Left ventricle myocardium inferior (tissue), 1 donor: Measurements from ENCODE around the gene CCDC85A. TPM values are rescaled to one million over a fixed set of nuclear protein-coding genes. Genes with fewer than 3 reads are reported as not detected.

Experiments
- DNase-seq: peaks from one replicate; pipeline ENCODE4 v3.0.0-alpha.2; 2020
- H3K27ac ChIP-seq: fragments of 200-600 bp; replicated peaks from 2 replicates; pipeline ENCODE4 v1.8.0; 2021
- H3K27me3 ChIP-seq: fragments of 200-600 bp; 2 replicates; pipeline ENCODE4 v1.8.0; 2021; ENCODE audit warnings: low read depth
- H3K36me3 ChIP-seq: fragments of 200-600 bp; 2 replicates; pipeline ENCODE4 v1.8.0; 2021
- H3K4me1 ChIP-seq: fragments of 200-600 bp; 2 replicates; pipeline ENCODE4 v1.8.0; 2021
- H3K4me3 ChIP-seq: fragments of 200-600 bp; 2 replicates; pipeline ENCODE4 v1.8.0; 2021; ENCODE audit warnings: mild to moderate bottlenecking, moderate library complexity
- H3K9me3 ChIP-seq: fragments of 200-600 bp; replicated peaks from 2 replicates; pipeline ENCODE4 v1.8.0; 2021
- CTCF ChIP-seq: fragments of 200-600 bp; IDR thresholded peaks from 2 replicates; pipeline ENCODE4 v1.8.0; 2021; ENCODE audit warnings: antibody characterized with exemption, mild to moderate bottlenecking, borderline replicate concordance
- intact Hi-C: fragments of 100-400 bp; cut with micrococcal nuclease; formaldehyde crosslinking; loops from one replicate; pipeline ENCODE4 v1.11.0; 2022
- total RNA-seq: library from RNA; stranded (reverse); fragmentation: NEBNext Ultra II Directional; extraction: Animal tissue kit (Norgen Biotek cat#: 25700); gene quantifications from one replicate; pipeline ENCODE4 v1.2.1, GENCODE V29; 2021
- donor health status: DM: no; HTN: yes; CAD: no; lungs with severe emphysema.

Gene CCDC85A
- total RNA-seq, 1 donor from 2014 or later, result 4.4 TPM

GRCh38 chr2:56382466-56382865, 198.7 kb downstream of the CCDC85A start:
- no peak for TF ChIP-seq CTCF
- peaks cover 5% of the 10 kb centered on the region for H3K36me3 ChIP-seq
- H3K4me1 ChIP-seq, result no peaks in the 10 kb centered on the region
- H3K27ac ChIP-seq, result no peak overlapping the region
- no peak for DNase-seq
- H3K4me3 ChIP-seq, result no peak overlapping the region
- H3K27me3 ChIP-seq, result no peaks in the 10 kb centered on the region
- intact Hi-C loops, result no loop called here
- H3K9me3 ChIP-seq, result no peaks in the 10 kb centered on the region

GRCh38 chr2:56386657-56387056, 202.9 kb downstream of the CCDC85A start:
- Histone ChIP-seq H3K27me3 (no peaks in the 10 kb centered on the region), H3K9me3 (no peaks in the 10 kb centered on the region), H3K36me3 (peaks cover 5% of the 10 kb centered on the region), H3K27ac (no peak overlapping the region), H3K4me3 (no peak overlapping the region), H3K4me1 (no peaks in the 10 kb centered on the region)
- intact Hi-C loops, result no loop called here
- no peak for TF ChIP-seq CTCF
- no peak for DNase-seq

GRCh38 chr2:56390644-56391043, 206.9 kb downstream of the CCDC85A start:
- Histone ChIP-seq H3K27me3 (no peaks in the 10 kb centered on the region), H3K27ac (no peak overlapping the region), H3K4me1 (no peaks in the 10 kb centered on the region), H3K4me3 (no peak overlapping the region), H3K9me3 (no peaks in the 10 kb centered on the region), H3K36me3 (no peaks in the 10 kb centered on the region)
- no peak for DNase-seq
- intact Hi-C loops, result no loop called here
- TF ChIP-seq CTCF, result no peak

- intact Hi-C loops, result no loop called here
- TF ChIP-seq CTCF, result no peak
- no peak for DNase-seq
Measured at GRCh38 chr2:56410140-56410539, 226.3 kb downstream of the CCDC85A start.

GRCh38 chr2:56416500-56417176, 232.8 kb downstream of the CCDC85A start:
- Histone ChIP-seq H3K27me3 (no peaks in the 10 kb centered on the region), H3K9me3 (peaks cover 4% of the 10 kb centered on the region), H3K27ac (no peak overlapping the region), H3K4me3 (no peak overlapping the region), H3K36me3 (no peaks in the 10 kb centered on the region), H3K4me1 (no peaks in the 10 kb centered on the region)
- intact Hi-C loops, result no loop called here
- no peak for TF ChIP-seq CTCF
- DNase-seq, result no peak

More at GRCh38 chr2:56410140-56410539, 226.3 kb downstream of the CCDC85A start:
- Histone ChIP-seq H3K36me3 (no peaks in the 10 kb centered on the region), H3K9me3 (no peaks in the 10 kb centered on the region), H3K4me1 (no peaks in the 10 kb centered on the region), H3K27me3 (no peaks in the 10 kb centered on the region), H3K27ac (no peak overlapping the region), H3K4me3 (no peak overlapping the region)
